Dendritic cell treated with granulocyte-macrophage colony-stimulating factor and Interleukin-4, amounts not matched to agents 40 ng/mL and 50 ng/mL, for 4 days (primary cell): ENCODE measurements around the gene RASAL3.

Experiments used
- H3K27ac Mint-ChIP-seq: one replicate; pipeline ENCODE4 v1.8.0; 2022; ENCODE audit warnings: mild to moderate bottlenecking, mixed read lengths
- H3K27me3 Mint-ChIP-seq: one replicate; pipeline ENCODE4 v1.8.0; 2022; ENCODE audit warnings: mild to moderate bottlenecking, mixed read lengths
- H3K36me3 Mint-ChIP-seq: one replicate; pipeline ENCODE4 v1.8.0; 2022; ENCODE audit warnings: low read depth, mixed read lengths
- H3K4me1 Mint-ChIP-seq: one replicate; pipeline ENCODE4 v1.8.0; 2022; ENCODE audit warnings: low read depth, mixed read lengths
- H3K4me3 Mint-ChIP-seq: one replicate; pipeline ENCODE4 v1.8.0; 2022; ENCODE audit warnings: mild to moderate bottlenecking, moderate library complexity, mixed read lengths
- H3K9me3 Mint-ChIP-seq: one replicate; pipeline ENCODE4 v1.8.0; 2022; ENCODE audit warnings: mixed read lengths
- intact Hi-C: fragments of 100-400 bp; cut with micrococcal nuclease; formaldehyde crosslinking; loops from one replicate; pipeline ENCODE4 v1.15.0; 2022

The RASAL3 gene

GRCh38 chr19:15428956-15429824 lies 35.2 kb downstream of the RASAL3 start:
- Mint-ChIP-seq H3K27me3 (no peaks in the 10 kb centered on the region), H3K9me3 (no peaks in the 10 kb centered on the region), H3K36me3 (peaks cover 82% of the 10 kb centered on the region), H3K27ac (no peak overlapping the region), H3K4me1 (peaks cover 32% of the 10 kb centered on the region), H3K4me3 (no peak overlapping the region)
- intact Hi-C loops = no loop called here

DNA sequence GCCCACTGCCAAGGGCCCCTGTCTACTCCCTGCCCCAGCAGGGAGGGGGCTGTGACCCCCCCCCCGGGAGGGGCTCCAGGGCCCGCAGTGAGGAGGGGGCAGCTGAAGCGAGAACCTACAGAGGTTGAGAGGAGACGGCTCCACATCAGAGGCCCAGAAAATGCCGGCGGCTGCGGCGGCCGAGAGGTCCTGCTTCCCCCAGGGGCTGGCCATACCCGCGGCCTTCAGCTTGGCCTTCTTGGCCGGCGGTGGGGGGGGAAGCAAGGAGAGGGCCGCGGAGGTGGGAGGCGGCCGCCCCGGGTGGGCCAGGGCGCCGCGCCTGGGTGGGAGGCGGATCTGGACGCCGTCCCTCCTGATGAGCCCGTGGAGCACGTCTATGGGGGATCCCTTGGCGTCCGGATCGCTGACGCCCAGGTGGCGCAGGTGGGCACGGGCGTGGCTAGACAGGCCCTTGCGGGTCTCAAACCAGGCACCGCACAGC lies 36.3 kb downstream of the RASAL3 start:
- intact Hi-C loops = no loop called here
- Mint-ChIP-seq H3K27ac (no peak overlapping the region), H3K4me1 (peaks cover 25% of the 10 kb centered on the region), H3K4me3 (no peak overlapping the region), H3K9me3 (peaks cover 7% of the 10 kb centered on the region), H3K27me3 (no peaks in the 10 kb centered on the region), H3K36me3 (peaks cover 91% of the 10 kb centered on the region)

GRCh38 chr19:15427350-15427700 lies 37.0 kb downstream of the RASAL3 start:
- Mint-ChIP-seq H3K4me1 (peaks cover 22% of the 10 kb centered on the region), H3K4me3 (no peak overlapping the region), H3K9me3 (peaks cover 7% of the 10 kb centered on the region), H3K36me3 (peaks cover 94% of the 10 kb centered on the region), H3K27me3 (no peaks in the 10 kb centered on the region), H3K27ac (no peak overlapping the region)
- intact Hi-C loops = no loop called here

DNA sequence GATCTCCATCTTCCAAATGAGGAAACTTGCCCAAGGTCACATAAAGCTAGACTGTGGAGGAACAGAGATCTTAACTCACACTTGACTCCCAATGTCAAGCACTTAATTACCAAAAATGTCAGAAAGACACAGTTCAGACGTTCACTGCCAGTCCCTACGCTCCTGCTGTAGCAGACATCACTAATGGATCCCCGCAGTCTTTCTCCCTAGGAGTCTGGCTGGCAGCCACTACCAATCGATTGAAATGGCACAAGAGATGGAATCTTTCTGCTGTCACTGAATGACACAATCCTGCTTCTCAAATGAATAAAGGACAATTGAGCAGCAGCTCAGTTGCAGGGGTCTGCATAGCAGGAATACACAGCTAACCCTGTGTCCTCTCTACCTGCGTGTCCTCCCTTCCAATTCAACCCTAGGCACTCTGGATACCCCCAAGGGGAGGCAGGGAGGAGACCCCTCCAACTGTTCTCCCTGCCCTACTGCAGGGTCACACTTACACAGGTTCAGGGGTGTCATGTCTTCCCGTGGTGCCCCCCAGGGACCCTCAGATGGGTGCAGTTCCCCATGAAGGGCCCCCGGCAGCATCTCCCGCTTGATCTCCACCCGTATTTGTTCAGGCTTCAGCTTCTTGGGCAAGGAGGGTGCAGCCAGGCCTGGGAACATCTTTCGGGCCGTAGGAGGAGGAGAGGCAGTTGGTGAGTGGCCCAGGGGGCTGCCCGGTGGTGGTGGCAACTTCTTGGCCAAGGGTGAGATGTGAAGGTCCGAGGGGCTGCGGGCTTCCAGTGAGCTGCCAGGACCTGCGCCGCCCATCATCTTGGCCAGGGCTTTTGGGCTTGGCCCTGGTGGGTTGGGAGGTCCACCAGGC lies 37.6 kb downstream of the RASAL3 start:
- peaks cover 94% of the 10 kb centered on the region for H3K36me3 Mint-ChIP-seq
- H3K9me3 Mint-ChIP-seq = peaks cover 7% of the 10 kb centered on the region
- H3K27me3 Mint-ChIP-seq = no peaks in the 10 kb centered on the region
- H3K4me3 Mint-ChIP-seq = no peak overlapping the region
- intact Hi-C loops = no loop called here
- H3K27ac Mint-ChIP-seq = no peak overlapping the region
- H3K4me1 Mint-ChIP-seq = peaks cover 19% of the 10 kb centered on the region

DNA sequence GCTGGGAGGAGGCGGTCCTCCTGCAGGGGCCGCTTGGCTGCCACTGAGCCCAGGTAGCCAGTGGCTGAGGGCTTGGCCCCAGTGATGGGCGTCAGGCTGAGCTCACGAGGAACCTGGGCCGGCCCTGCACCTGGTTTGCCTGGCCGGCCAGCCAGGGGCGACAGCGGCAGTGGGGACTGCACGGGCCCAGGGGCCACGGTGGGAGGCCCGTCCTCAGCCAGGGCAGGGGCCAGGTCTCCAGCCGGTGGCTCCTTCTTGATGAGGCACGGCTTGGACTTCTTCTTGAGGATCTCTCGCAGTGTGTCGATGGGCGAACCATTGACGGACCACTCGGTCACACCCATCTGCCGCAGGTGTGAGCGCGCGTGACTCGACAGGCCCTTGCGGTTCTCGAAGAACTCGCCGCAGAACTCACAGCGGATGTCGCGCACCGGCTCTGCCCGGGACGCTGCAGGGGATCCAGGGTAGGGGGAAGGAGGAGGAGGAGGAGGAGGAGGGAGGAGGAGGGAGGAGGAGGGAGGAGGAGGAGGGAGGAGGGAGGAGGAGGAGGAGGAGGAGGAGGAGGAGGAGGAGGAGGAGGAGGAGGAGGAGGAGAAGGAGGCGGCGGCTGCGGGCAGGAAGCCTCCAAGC lies 38.9 kb downstream of the RASAL3 start:
- H3K36me3 Mint-ChIP-seq = peaks cover 93% of the 10 kb centered on the region
- H3K27ac Mint-ChIP-seq = no peak overlapping the region
- no peak overlapping the region for H3K4me3 Mint-ChIP-seq
- intact Hi-C loops = no loop called here
- no peaks in the 10 kb centered on the region for H3K27me3 Mint-ChIP-seq
- peaks cover 7% of the 10 kb centered on the region for H3K9me3 Mint-ChIP-seq
- H3K4me1 Mint-ChIP-seq = peaks cover 6% of the 10 kb centered on the region

- H3K9me3 Mint-ChIP-seq = peaks cover 7% of the 10 kb centered on the region
- H3K36me3 Mint-ChIP-seq = peaks cover 88% of the 10 kb centered on the region
- no peak overlapping the region for H3K4me3 Mint-ChIP-seq
- H3K4me1 Mint-ChIP-seq = peaks cover 4% of the 10 kb centered on the region
- no peak overlapping the region for H3K27ac Mint-ChIP-seq
- no peaks in the 10 kb centered on the region for H3K27me3 Mint-ChIP-seq
- intact Hi-C loops = no loop called here
Observed at GRCh38 chr19:15424692-15425272, 39.6 kb downstream of the RASAL3 start.

DNA sequence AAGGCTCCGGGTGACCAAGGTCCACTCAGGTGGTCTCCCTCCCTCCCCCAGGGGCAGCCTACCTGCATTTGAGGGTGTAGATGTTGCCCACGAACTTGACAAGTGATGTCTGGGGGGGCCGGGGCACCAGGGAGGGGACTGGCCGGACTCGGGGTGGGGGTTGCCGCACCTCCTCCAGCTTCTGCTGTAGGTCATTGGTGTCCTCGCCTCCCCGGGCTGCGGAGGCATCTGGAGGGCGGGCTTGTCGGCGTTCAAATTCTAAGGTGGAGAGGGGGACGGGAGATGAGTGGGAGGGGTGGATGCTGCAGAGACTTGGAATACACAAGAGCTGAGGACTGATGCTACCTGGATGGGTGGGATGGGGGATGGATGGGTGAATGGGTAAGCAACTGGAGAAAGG lies 40.2 kb downstream of the RASAL3 start:
- Mint-ChIP-seq H3K27me3 (no peaks in the 10 kb centered on the region), H3K27ac (no peak overlapping the region), H3K4me1 (peaks cover 10% of the 10 kb centered on the region), H3K4me3 (no peak overlapping the region), H3K36me3 (peaks cover 82% of the 10 kb centered on the region), H3K9me3 (peaks cover 7% of the 10 kb centered on the region)
- intact Hi-C loops = no loop called here

DNA sequence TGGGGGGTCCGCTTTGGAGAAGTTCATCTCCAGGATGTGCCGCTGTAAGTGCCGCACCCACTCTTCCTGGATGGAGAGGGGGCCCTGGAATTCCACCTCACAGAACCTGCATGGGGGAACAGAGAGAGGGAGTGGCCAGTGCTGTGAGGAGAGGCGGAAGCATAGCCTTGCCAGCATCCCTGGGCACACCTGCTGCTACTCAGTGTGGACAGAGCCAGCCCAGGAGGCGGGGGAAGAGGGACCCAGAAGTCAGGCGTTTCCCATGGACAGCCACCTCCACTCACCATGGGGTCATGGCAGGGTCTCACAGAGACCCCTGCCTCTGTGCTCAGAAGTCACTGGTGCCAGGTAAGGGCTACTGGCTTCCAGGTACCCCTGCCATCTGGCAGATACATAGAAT lies 41.2 kb downstream of the RASAL3 start:
- intact Hi-C loops = no loop called here
- Mint-ChIP-seq H3K27me3 (no peaks in the 10 kb centered on the region), H3K27ac (no peak overlapping the region), H3K4me3 (no peak overlapping the region), H3K36me3 (peaks cover 81% of the 10 kb centered on the region), H3K4me1 (peaks cover 14% of the 10 kb centered on the region), H3K9me3 (peaks cover 7% of the 10 kb centered on the region)

DNA sequence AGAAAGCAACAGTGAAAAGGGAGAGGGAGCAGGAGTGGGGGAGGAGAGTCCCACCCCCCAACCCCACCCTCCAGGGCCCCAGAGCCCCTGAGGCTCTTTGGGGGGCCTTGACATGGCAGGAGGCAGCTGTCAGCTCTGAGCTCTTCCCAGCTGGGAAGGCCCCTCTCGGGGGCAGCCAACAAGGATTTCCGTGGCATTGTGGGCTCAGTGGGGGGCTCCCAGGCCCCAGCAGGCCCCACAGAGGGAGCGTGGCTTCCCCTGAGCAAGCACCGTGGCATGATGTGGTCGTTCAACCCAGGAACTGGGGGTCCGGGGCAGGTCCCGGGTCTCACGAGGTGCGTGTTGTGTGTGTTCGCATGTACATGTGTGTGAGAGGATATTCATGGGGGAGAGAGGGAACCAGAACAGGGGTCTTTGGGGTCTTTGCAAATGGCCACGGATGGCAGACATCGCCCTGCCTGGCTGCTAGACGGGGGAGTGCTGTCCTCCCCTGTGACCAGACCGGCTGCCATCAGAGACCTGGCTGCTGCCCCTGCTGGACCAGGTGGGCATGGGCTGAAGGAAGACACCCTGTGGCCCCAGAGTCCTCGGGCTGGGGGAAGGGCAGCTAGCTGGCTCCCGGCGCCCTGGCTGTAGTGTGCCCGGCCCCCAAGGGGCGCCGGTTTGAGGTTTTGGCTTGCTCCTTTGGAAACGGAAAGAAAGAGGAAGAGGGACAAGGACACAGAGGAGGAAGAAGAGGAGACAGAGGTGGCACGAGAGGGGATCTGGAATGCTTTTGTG lies 41.9 kb downstream of the RASAL3 start:
- Mint-ChIP-seq H3K9me3 (peaks cover 7% of the 10 kb centered on the region), H3K4me1 (peaks cover 20% of the 10 kb centered on the region), H3K27ac (no peak overlapping the region), H3K27me3 (no peaks in the 10 kb centered on the region), H3K36me3 (peaks cover 79% of the 10 kb centered on the region), H3K4me3 (no peak overlapping the region)
- intact Hi-C loops = no loop called here

GRCh38 chr19:15421721-15422260 lies 42.6 kb downstream of the RASAL3 start:
- peaks cover 27% of the 10 kb centered on the region for H3K4me1 Mint-ChIP-seq
- intact Hi-C loops = no loop called here
- peaks cover 7% of the 10 kb centered on the region for H3K9me3 Mint-ChIP-seq
- no peaks in the 10 kb centered on the region for H3K27me3 Mint-ChIP-seq
- no peak overlapping the region for H3K4me3 Mint-ChIP-seq
- peak overlapping the region; percentile 41 for H3K27ac Mint-ChIP-seq
- peaks cover 72% of the 10 kb centered on the region for H3K36me3 Mint-ChIP-seq

DNA sequence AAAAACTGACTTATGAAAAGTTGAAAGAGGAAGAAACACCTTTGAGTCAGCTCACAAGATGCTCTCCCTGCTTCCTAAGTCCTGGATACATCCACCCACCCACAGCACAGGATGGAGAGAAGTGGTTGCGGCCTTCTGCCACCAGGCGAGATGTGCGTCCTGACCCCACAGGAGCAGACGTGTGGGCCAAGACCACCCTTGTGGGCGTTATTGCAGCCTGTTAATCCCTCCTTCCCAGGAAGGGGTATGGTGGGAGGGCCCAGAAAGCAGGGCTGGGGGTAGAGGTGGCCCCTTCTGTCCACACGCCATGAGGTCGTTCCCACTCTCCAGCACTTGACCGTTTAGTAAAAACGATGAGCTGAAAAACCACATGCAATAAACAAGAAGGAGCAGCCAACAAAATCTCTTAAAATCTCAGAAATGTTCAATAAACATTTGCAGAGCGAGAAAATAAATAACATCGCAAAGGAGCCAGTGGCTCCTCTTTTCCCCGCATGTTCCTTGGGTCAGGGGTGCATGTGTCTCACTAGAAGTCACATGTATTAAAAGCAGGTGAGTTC lies 43.1 kb downstream of the RASAL3 start:
- H3K36me3 Mint-ChIP-seq = peaks cover 71% of the 10 kb centered on the region
- H3K9me3 Mint-ChIP-seq = peaks cover 7% of the 10 kb centered on the region
- intact Hi-C loops = no loop called here

GRCh38 chr19:15419413-15420025 lies 44.8 kb downstream of the RASAL3 start:
- Mint-ChIP-seq H3K36me3 (peaks cover 71% of the 10 kb centered on the region), H3K27ac (peak overlapping the region; percentile 98), H3K4me1 (peaks cover 46% of the 10 kb centered on the region), H3K4me3 (peak overlapping the region; percentile 100), H3K9me3 (peaks cover 7% of the 10 kb centered on the region), H3K27me3 (no peaks in the 10 kb centered on the region)
- intact Hi-C loops = loop anchor here (1.0 to 5.0 kb wide), 4 partner anchors 13 to 292 kb away; partner anchors contain the start of gene AKAP8

More for the DNA sequence above, 43.1 kb downstream of the RASAL3 start:
- Mint-ChIP-seq H3K4me3 (no peak overlapping the region), H3K27ac (no peak overlapping the region), H3K4me1 (peaks cover 33% of the 10 kb centered on the region), H3K27me3 (no peaks in the 10 kb centered on the region)
